ENCODE measurements around the gene FKBP5.
"Not testable (repeated sequence)": the region's sequence is repeated elsewhere in the genome, so short reads cannot be mapped to it uniquely, and the experiment has no call there.

The FKBP5 gene

DNA sequence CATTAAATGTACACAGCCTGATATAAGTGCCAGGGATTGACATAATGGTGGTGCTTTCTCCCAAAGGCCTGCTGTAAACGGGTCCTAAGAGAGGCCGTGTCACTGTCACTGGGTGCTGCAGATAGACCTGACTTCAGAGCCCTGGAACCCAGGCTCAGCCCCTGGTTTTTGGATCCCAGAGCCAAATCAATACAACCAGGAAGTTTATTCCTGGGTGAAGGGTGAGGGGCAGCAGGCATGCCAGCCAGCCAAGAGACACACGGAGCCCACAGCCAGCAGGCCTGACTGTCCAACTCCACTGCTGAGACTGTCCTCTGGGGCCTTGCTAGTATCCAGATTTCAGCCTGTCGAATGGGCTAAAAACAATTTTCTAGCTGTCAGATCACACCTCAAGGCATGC lies 35.3 kb upstream of the FKBP5 start:
- DNase-seq (ENCODE audit: low read depth, low spot score) = no peak

DNA sequence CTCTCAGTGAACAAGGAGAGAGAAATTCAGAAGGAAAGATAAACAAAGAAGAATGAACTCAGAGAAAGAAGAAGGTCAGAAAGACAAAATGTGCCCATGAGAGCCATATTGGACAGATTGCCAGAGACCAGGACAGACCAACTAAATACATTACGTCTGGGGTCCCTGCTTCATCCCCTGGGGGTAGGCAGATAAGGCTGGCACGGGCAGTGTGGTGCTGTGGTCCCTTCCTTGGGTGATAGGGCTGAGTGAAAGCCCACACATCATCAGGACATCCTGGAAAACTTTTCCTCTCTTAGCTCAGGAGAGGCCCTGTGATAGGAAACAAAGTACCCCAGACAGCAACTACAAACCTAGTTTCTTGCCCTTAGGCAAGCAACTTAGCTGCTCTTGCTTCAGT lies 34.9 kb upstream of the FKBP5 start:
- DNase-seq (ENCODE audit: low read depth, low spot score) = no peak

DNA sequence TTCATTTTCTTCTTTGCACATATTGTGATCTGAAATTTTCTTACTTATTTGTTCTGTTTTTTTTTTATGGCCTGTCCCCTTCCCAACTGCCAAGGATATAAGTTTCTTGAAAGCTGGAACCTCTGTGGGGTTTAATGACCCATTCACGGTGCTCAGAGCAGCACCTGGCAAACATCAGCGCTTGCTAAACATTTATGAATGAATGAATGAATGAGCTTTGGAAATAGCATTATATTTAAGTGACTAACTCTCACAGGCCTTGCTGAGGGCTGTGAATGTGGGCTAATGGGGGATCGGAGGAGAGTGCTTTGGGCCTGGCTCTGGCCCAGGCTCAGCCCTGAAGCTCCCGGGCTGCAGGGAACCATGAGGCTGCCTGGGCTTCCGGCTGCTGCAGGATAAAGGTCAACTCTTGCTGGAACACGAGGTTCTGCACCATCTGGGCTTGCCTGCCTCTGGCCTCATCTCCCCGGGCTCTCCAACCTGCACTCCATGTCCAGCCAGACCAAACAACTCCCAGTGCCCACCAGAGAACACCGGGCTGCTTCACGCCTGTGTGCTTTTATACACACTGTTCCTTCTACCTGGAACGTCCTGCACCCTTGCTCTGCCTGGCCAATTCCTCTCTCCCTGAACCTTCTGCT lies 33.5 kb upstream of the FKBP5 start:
- no peak for DNase-seq (ENCODE audit: low read depth, low spot score)

DNA sequence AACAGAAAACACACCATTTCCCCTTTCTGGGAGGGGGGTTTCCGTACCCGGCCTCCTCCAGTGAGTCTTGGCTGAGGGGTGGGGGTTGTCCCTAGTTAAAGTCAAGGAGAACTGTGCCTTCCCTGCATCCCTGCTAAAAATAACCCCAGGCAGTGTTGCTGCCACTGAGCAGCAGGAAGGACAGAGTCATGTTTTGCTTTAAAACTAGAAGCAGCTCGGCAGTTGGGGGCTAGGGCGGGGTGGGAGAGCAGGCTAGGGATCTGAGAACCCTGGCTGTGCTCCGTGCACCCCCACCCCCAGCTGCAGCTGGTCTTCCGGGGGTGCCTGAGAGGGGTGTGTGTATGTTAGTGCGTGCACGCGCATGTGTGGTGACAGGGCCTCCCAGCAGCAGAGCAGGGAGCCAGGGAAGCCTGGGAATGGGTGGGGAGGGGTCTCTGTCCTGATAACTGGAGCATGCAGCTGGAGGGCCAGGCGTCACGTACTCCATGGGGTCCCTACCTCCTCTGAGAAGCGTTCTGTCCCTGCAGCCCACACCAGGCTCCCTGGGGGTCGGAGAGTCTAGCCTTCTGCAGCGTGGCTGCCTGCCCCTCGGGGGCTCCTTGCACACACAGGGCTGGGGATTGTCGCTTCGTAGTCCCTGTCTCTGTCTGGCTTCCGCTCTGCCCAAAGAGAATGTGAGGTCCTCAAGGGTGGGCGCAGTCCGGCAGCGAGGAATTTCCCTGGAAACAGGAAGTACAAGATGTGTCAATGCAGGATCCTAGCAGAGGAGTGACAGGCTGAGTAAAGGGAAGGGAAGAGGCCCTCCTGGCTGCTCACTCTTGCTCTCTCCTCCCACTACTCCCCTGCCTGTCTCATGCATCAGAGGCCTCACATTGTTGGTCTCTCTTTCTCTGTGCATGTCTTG lies 31.4 kb upstream of the FKBP5 start:
- no peak for DNase-seq (ENCODE audit: low read depth, low spot score)

DNA sequence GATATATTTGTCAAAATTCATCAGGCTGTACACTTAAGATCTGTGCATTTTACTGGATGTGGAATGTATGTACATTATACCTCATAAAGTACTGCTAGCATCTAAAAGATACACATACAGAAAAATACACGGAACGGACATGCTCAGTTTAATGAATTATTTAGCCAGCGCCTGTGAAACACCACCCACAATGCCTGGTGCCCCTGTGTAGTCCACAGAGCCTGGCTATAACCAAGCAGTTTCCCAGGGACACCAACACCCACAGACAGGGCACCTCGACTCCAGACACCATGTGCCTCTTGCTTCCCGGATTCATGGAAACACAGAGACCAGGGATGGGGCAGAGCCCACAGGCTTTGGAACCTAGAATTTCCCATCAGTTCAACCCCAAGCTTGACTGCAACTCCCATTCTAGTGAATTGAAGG lies 30.7 kb upstream of the FKBP5 start:
- DNase-seq (ENCODE audit: low read depth, low spot score) = no peak

DNA sequence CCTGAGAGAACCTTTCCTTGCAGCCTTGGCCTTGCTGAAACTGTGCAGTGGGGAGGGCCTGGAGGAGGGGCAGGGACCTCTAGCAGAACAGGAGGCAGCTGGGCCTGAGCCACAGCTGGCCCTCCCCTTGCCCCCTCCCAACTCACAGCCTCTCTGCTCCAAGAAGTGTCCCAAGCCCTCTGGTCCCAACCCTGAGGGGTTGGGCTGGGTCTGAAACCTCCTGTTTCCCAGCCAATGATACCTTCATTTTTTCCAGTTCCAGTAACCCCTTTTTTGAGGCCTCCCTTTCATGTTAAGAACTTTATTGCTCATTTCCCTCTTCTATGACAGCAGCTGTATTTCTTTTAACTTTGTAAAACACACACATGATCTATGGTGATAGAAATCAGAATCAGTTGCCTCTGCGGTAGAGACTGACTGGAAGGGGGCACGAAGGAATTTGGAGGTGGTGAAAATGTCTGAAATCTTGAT lies 30.2 kb upstream of the FKBP5 start:
- no peak for DNase-seq (ENCODE audit: low read depth, low spot score)

DNA sequence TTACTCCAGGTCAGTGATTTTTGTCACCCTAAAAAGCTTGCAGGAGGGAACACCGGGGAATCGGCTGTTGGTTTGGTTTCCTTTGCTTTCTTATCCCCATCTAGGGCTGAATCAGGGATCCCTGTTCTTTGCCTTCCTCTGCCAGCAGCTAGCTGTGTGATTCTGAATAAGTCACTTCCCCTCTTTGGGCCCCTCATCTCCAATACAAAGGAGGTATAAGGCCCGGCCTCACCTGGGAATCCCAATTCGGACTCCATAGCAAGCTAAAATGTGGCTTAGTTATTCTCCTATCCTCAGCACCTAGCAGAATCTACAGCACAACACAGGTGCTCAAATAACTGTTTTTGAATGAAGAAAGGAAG lies 29.6 kb upstream of the FKBP5 start:
- DNase-seq (ENCODE audit: low read depth, low spot score) = no peak

DNA sequence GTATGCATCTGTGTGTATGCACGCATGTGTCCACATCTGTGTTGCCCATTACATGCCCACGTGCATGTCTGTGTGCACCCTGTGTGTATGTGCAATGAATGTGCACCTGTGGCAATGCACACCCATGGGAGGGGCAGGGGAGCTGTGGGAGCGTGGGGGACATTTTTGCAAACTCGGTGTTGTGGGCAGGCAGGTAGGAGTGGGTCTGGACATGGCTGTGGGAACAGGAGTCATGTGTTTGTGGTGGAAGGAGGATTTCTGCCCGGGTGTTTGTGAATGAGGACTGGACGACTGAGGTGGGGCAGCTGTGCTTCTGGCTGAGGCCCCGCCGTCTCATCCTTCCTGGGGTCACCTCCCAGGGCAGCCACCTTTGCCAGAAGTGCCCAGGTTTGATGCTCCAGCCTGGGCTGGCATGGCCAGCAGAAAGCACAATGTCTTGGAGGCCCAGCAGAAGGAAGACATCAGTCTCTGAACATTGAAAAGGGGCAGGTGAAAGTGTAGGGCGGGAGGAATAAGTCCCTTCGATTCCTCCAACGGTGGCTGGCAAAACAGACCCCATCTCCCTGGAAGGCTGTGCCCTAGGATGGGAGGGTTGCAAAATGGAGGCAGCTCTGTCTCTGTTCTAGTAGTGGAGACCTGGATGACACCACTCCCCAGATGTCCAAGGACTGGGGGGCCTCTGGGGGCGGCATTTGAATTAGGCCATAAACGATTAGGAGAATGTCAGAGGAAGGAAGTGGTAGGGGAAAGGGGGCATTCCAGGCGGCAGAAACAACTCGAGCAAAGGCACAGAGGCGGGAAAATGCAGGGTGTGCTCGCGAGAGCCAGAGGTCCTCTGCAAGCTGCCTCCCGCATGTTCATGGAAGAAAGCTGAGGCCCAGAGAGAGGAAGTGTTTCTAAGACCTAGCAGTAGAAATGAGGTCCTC lies 29.0 kb upstream of the FKBP5 start:
- DNase-seq (ENCODE audit: low read depth, low spot score) = no peak

DNA sequence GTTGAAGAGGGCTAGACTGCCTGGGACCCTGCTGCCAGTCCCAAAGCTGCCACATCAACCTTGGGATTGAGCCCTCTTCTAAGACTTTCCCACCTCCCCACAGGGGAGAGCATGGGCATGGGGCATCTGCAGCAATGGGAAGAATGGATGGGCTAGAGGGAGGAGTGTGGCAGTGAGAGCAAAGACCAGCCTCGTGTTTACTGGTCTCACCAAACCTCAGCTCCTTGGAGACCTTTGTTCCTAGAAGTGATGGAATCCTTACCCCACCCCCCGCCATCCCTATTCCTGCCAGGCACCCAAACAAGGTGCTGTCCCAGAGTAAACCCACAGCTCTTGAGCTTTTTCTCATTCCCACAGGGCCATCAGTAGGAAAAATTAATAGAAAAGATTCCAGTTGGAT lies 28.1 kb upstream of the FKBP5 start:
- DNase-seq (ENCODE audit: low read depth, low spot score) = no peak

DNA sequence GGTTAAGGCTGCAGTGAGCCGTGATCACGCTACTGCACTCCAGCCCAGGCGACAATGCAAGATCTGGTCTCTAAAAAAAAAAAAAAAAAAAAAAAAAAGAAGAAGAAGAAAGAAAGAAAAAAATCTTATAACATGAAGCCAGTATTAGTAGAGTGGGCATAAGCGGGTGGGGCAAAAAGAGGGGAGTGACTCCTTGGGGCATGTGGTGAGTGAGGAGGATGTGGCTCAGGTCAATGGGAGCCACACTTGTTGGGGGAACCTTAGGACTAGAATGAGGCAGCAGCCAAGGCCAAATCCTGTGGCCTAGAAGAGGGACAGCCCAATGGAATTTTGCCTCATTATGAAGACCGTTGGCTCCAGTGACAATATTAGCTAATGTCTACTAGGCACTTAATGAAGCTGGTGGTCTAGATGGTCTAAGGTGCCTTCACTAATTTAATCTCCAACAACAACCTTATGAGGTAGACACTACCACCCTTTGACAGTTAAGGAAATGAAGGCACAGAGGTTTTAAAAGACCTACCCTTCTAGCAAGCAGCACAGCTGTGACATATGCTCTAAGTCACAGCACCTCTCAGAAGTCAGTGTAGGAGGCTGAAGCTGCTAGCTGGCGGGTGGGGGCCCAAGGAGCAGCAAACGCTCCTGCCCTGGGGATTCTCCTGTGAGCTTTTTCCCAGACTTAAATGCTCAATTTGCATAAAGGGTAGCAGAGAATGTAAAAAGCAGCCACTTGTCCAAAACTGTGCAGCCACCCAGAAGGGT lies 24.5 kb upstream of the FKBP5 start:
- no peak for DNase-seq (ENCODE audit: low read depth, low spot score)

DNA sequence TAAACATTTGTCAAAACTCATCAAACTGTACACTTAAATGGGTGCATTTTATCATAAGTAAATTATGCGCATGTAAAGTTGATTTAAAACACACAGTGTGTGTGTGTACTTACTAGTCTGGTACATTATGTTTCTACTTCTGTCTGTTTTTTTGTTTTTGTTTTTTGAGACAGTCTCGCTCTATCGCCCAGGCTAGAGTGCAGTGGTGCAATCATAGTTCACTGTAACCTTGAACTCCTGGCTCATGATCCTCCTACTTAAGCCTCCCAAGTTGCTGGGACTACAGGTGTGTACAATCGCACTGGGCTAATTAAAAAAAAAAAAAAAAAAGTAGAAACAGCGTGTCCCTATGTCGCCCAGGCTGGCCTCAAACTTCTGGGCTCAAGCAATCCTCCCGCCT lies 23.0 kb upstream of the FKBP5 start:
- no peak for DNase-seq (ENCODE audit: low read depth, low spot score)

DNA sequence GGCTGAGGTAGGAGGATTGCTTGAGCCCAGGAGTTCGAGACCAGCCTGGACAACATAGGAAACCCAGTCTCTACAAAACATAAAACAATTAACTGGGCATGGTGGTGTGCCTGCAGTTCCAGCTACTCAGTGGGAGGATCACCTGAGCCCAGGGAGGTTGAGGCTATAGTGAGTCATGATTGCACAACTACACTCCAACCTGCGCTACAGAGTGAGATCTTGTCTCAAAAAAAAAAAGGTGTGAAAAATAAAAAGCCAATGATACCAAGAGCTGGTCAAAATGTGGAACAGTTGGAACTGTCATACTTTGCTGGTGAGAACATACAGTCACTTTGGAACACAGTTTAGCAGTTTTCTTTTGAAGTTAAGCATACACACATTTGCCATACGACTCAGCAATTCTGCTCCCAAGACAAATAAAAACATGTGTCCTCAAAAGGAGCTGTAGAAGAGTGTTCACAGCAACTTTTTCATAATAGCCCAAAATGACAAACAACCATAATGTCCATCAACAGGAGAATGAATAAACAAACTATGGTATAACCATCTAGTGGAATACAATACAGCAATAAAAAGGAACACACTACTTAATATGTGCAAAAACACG lies 21.6 kb upstream of the FKBP5 start:
- no peak for DNase-seq (ENCODE audit: low read depth, low spot score)

DNA sequence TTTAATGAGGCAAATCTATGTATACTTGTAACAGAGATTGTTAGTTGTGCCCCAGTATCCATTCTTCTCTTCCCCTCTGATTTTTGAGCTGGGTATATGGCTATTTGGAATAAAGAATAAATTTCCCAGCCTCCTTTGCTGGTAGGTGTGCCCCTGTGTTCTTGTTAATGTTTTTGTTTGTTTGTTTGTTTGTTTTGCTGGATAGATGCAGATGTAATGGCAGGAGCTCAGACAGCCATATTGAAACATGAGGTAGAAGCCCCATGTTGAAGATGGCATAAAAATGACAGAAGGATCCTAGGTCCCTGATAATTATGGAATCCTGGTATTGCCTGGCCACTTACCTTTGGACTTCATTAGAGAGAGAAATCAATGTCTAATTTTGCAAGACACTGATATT lies 19.9 kb upstream of the FKBP5 start:
- DNase-seq (ENCODE audit: low read depth, low spot score) = no peak

DNA sequence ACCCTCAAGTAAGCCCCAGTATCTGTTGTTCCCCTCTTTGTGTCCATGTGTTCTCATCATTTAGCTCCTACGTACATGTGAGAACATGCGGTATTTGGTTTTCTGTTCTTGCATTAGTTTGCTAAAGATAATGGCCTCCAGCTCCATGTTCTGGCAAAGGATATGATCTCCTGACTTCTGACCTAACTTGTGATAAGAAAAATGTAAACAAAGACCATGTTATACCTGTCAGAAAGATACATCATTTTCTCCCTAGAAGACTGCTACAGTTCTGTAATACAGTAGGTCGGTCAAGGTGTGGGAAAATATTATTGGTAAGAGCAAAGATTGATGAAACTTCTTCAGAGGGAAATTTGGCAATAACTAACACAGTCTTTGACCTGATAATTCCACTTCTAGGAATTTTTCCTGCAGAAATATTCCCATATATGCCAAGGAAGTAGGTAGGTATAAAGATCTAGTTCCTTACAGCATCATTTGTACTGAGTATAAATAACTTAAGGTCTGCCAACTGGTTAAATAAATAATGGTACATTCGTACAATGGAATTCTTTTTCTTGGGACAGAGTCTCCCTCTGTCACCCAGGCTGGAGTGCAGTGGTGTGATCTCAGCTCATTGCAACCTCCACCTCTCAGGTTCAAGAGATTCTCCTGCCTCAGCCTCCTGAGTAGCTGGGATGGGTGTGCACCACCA lies 19.1 kb upstream of the FKBP5 start:
- no peak for DNase-seq (ENCODE audit: low read depth, low spot score)

DNA sequence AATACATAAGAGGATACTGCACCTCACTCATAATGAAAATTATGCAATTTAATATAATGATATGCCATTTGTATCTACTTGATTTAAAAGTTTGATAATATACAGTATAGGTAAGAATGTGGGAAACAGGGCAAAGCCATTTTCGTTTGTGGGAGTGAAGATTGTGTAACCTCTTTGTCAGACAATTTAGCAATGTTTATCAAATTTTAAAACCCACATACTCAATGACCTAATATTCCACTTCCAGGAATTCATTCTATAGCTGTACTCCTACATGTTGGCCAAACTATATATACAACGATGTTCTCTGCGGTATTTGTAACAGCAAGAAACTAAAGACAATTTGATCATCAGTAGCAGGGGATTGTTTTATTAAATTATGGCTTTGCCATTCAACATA lies 17.8 kb upstream of the FKBP5 start:
- no peak for DNase-seq (ENCODE audit: low read depth, low spot score)

DNA sequence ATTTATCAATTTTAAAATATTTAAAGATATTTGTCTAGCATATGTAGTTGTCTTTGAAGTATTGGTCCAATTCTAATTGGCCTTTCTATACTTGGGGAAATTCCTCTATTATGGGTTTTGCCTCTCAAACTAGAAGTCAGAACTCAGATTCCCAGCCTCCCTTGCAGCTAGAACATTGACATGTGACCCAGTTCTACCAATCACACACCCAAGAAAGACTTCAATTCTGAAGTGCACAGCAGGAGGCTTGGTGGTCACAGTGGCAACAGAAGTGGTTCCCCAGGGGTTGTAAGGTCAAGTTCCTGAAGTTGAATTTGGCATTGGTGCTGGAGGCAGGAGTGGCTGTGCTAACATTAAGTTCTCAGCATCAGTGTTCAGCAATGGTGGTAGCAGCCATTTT lies 14.8 kb upstream of the FKBP5 start:
- DNase-seq (ENCODE audit: low read depth, low spot score) = no peak

DNA sequence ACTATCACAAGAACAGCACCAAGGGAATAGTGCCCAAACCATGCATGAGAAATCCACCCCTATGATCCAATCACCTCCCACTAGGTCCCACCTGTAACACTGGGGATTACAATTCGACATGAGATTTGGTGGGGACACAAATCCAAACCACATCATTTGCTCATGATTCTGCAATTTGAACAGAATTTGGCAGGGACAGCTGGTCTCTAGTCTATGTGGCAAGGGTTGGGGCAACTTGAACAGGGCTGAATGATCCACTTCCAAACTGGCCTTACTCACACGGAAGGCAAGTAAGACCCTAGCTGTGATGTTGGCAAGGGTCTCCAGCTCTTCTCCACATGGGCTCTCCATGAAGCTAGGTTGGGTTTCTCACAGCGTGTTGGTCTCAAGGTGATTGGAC lies 10.1 kb upstream of the FKBP5 start:
- DNase-seq (ENCODE audit: low read depth, low spot score) = no peak

DNA sequence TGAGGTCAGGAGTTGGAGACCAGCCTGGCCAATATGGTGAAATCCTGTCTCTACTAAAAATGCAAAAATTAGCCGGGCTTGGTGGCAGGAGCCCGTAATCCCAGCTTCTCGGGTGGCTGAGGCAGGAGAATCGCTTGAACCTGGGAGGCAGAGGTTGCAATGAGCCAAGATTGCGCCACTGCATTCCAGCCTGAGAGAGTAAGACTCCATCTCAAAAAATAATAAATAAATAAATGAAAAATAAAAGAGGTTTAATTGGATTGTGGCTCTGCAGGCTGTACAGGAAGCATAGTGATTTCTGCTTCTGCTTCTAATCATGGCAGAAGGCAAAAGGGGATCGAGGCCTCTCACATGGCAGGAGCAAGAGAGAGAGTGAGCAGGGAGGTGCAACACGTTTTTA lies 9.7 kb upstream of the FKBP5 start:
- not testable (repeated sequence) for DNase-seq (ENCODE audit: low read depth, low spot score)

DNA sequence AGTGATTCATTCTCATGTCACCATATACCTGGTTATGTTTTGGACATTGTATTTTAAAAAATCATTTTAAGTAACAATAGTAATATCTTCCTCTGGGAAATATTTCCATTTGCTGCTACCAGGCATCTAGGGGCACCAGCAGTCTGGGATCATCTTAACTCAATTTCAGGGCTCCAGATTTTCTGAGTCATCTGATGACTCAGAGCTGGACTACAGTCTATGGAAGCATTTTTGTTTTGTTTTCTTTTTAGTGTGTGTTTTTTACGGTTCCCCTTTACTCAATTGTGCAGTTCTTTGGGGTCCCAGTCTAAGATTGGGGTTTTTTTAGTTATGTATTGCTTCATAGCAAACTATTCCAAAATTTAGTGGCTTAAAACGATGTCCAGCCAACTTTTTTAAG lies 5.7 kb upstream of the FKBP5 start:
- no peak for DNase-seq (ENCODE audit: low read depth, low spot score)

DNA sequence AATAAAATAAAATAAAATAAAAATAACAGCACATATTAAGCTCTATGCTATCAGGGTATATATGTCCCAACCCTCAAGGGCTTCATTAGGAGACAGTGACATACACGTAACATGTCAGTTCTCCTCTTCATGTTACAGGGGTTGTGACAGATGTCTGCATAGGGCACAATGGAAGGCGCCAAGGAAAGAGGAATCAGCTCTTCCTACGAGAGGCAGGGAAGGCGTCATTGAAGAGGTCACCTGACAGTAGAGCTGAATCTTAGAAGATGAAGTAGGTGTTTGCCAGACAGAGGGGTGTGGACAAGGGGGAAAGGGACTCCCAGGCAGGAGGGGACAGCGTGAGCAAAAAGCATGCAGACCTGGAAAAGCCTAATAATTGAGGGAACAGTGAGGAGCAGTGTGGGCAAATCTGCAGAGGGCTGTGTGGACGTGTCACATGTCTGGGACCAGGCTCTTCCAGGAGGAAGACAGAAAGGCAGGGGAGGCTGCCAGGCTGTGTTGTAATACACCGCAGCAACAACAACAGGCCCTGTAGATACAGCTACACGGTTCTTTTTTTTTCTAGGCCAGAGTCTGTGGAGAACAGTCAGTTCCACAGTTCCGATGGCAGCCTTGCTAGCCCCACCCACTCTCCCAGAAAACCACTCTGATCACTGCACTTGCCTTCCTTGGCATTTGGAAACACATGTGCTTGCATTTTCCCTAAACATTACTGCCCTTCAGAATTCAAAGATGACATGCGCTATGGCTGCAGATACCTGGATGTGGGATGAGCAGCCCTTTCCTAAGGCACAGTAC lies 2.5 kb upstream of the FKBP5 start:
- DNase-seq (ENCODE audit: low read depth, low spot score) = no peak
